ENCODE measurements around the gene CTCF.

CTCF gene

GRCh38 chr16:67606632-67607031 lies 44.3 kb downstream of the CTCF start:
- H3K4me3 ChIP-seq (ENCODE audit: low read length): no peak overlapping the region
- no peaks in the 10 kb centered on the region for H3K27me3 ChIP-seq (ENCODE audit: insufficient read depth, low read length)
- peaks cover 4% of the 10 kb centered on the region for H3K9me3 ChIP-seq (ENCODE audit: low read length)
- no peak overlapping the region for H2AFZ ChIP-seq (ENCODE audit: low read depth, low read length)
- peaks cover 22% of the 10 kb centered on the region for H3K36me3 ChIP-seq (ENCODE audit: insufficient read depth, low read length)
- H3K4me1 ChIP-seq (ENCODE audit: insufficient read depth, low read length): no peaks in the 10 kb centered on the region

DNA sequence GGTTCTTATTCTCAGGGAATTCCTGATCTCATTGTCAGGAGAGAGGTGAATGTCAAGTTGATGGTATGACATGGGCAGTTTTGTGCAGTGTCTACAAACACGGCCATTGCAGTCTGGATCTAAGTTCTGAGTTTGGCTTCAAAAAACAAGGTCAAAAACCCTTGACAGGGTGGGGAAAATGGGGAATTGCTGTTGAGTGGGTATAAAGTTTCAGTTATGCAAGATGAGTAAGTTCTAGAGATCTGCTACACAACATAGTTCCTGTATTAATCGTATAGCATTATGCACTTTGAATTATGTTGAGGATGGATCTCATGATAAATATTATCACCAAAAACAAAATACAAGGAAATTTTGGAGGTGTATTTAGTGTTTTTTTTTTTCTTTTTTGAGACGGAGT lies 46.0 kb downstream of the CTCF start:
- Histone ChIP-seq H3K4me3 (ENCODE audit: low read length) (no peak overlapping the region), H3K27me3 (ENCODE audit: insufficient read depth, low read length) (no peaks in the 10 kb centered on the region), H3K9me3 (ENCODE audit: low read length) (peaks cover 4% of the 10 kb centered on the region), H2AFZ (ENCODE audit: low read depth, low read length) (no peak overlapping the region), H3K36me3 (ENCODE audit: insufficient read depth, low read length) (peaks cover 38% of the 10 kb centered on the region), H3K4me1 (ENCODE audit: insufficient read depth, low read length) (no peaks in the 10 kb centered on the region)

DNA sequence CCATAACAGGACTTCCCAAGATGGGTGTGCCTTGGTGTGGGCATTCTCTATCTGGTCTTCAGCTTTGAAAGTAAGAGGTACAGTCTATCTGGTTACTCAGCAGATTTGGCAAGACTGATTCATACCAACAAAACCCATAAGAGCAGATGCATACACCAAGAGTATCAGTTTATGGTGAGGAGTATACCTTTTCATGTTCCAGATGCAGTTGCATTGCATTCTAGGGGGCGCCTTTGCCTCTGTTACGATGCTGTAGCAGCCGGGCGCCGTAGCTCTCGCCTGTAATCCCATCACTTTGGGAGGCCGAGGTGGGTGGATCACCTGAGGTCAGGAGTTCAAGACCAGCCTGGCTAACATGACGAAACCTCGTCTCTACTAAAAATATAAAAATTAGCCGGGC lies 51.5 kb downstream of the CTCF start:
- no peak overlapping the region for H2AFZ ChIP-seq (ENCODE audit: low read depth, low read length)
- peaks cover 3% of the 10 kb centered on the region for H3K9me3 ChIP-seq (ENCODE audit: low read length)
- no peak overlapping the region for H3K4me3 ChIP-seq (ENCODE audit: low read length)
- H3K36me3 ChIP-seq (ENCODE audit: insufficient read depth, low read length): peaks cover 77% of the 10 kb centered on the region
- no peaks in the 10 kb centered on the region for H3K27me3 ChIP-seq (ENCODE audit: insufficient read depth, low read length)
- no peaks in the 10 kb centered on the region for H3K4me1 ChIP-seq (ENCODE audit: insufficient read depth, low read length)

DNA sequence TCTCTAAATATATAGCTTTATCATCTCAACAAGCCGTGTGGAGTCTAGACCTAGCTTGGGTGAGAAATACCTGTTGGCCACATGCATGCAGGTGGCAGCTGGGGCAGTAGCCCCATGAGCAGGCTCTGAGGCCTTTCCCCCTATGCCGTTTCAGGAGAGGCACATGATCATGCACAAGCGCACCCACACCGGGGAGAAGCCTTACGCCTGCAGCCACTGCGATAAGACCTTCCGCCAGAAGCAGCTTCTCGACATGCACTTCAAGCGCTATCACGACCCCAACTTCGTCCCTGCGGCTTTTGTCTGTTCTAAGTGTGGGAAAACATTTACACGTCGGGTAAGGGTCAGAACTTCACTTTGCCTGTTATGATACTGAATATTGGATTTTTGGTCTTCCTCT lies 65.9 kb downstream of the CTCF start:
- Histone ChIP-seq H3K9me3 (ENCODE audit: low read length) (no peaks in the 10 kb centered on the region), H3K27me3 (ENCODE audit: insufficient read depth, low read length) (no peaks in the 10 kb centered on the region), H3K36me3 (ENCODE audit: insufficient read depth, low read length) (peaks cover 76% of the 10 kb centered on the region), H2AFZ (ENCODE audit: low read depth, low read length) (no peak overlapping the region), H3K4me1 (ENCODE audit: insufficient read depth, low read length) (no peaks in the 10 kb centered on the region), H3K4me3 (ENCODE audit: low read length) (no peak overlapping the region)

DNA sequence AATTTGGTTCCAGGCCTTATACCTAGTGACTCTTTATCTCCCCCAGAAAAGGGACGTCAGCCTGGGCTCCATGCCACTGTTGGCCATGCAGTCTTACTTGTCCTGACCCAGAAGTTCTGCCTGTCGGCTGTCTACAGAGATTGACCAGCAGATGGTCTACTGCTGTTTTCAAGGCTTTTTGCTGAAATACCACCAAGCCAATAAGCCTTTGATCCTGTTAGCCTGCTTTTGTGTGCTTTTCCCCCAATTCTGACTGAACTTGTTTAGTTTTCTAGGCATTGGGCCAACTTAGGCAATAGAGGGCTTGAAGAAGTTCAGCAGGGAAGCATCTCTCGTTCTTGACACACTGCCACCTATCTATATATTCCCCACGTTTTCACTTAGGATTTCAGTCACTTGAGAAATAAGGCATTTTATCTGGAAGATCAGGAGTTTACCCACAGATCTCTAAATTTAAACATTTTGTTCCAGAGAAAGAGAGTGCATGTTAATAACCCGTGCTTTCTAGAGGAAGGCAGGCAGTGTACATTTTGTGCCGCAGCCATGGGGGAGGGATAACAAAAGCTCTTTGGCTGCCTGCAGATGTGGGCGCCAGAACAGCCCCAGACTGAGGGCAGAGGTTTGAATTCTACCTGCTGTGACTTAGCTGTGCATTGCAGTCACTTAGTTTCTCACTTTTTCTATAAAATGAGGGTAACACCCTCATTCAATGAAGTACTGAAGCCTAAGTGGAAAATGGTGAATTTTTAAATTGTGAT lies 70.3 kb downstream of the CTCF start:
- no peak overlapping the region for H2AFZ ChIP-seq (ENCODE audit: low read depth, low read length)
- H3K4me1 ChIP-seq (ENCODE audit: insufficient read depth, low read length): no peaks in the 10 kb centered on the region
- no peak overlapping the region for H3K4me3 ChIP-seq (ENCODE audit: low read length)
- no peaks in the 10 kb centered on the region for H3K27me3 ChIP-seq (ENCODE audit: insufficient read depth, low read length)
- no peaks in the 10 kb centered on the region for H3K9me3 ChIP-seq (ENCODE audit: low read length)
- H3K36me3 ChIP-seq (ENCODE audit: insufficient read depth, low read length): peaks cover 75% of the 10 kb centered on the region

- H3K4me1 ChIP-seq (ENCODE audit: insufficient read depth, low read length): no peaks in the 10 kb centered on the region
- H3K36me3 ChIP-seq (ENCODE audit: insufficient read depth, low read length): peaks cover 65% of the 10 kb centered on the region
- no peak overlapping the region for H3K4me3 ChIP-seq (ENCODE audit: low read length)
- no peaks in the 10 kb centered on the region for H3K9me3 ChIP-seq (ENCODE audit: low read length)
- no peak overlapping the region for H2AFZ ChIP-seq (ENCODE audit: low read depth, low read length)
- no peaks in the 10 kb centered on the region for H3K27me3 ChIP-seq (ENCODE audit: insufficient read depth, low read length)
These were observed 74.4 kb downstream of the CTCF start for GRCh38 chr16:67636713-67637112.

DNA sequence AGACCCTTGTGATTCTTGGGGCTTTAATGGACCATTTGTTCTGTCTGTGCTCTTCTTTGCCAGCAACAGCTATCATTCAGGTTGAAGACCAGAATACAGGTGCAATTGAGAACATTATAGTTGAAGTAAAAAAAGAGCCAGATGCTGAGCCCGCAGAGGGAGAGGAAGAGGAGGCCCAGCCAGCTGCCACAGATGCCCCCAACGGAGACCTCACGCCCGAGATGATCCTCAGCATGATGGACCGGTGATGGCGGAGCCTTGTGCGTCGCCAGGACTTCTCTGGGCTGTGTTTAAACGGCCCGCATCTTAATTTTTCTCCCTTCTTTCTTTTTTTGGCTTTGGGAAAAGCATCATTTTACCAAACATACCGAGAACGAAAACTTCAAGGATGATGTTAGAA lies 75.3 kb downstream of the CTCF start:
- H3K27me3 ChIP-seq (ENCODE audit: insufficient read depth, low read length): no peaks in the 10 kb centered on the region
- no peak overlapping the region for H2AFZ ChIP-seq (ENCODE audit: low read depth, low read length)
- no peaks in the 10 kb centered on the region for H3K4me1 ChIP-seq (ENCODE audit: insufficient read depth, low read length)
- no peaks in the 10 kb centered on the region for H3K9me3 ChIP-seq (ENCODE audit: low read length)
- H3K36me3 ChIP-seq (ENCODE audit: insufficient read depth, low read length): peaks cover 55% of the 10 kb centered on the region
- H3K4me3 ChIP-seq (ENCODE audit: low read length): no peak overlapping the region

- Histone ChIP-seq H3K4me3 (ENCODE audit: low read length) (no peak overlapping the region), H3K9me3 (ENCODE audit: low read length) (no peaks in the 10 kb centered on the region), H3K27me3 (ENCODE audit: insufficient read depth, low read length) (peaks cover 22% of the 10 kb centered on the region), H3K4me1 (ENCODE audit: insufficient read depth, low read length) (no peaks in the 10 kb centered on the region), H3K36me3 (ENCODE audit: insufficient read depth, low read length) (peaks cover 25% of the 10 kb centered on the region), H2AFZ (ENCODE audit: low read depth, low read length) (no peak overlapping the region)
These were observed 79.7 kb downstream of the CTCF start for GRCh38 chr16:67641779-67642708.

GRCh38 chr16:67644038-67644437 lies 81.7 kb downstream of the CTCF start:
- no peak overlapping the region for H3K4me3 ChIP-seq (ENCODE audit: low read length)
- H3K4me1 ChIP-seq (ENCODE audit: insufficient read depth, low read length): no peaks in the 10 kb centered on the region
- peaks cover 5% of the 10 kb centered on the region for H3K36me3 ChIP-seq (ENCODE audit: insufficient read depth, low read length)
- peaks cover 24% of the 10 kb centered on the region for H3K27me3 ChIP-seq (ENCODE audit: insufficient read depth, low read length)
- no peak overlapping the region for H2AFZ ChIP-seq (ENCODE audit: low read depth, low read length)
- no peaks in the 10 kb centered on the region for H3K9me3 ChIP-seq (ENCODE audit: low read length)

- Histone ChIP-seq H3K27me3 (ENCODE audit: insufficient read depth, low read length) (peaks cover 31% of the 10 kb centered on the region), H3K4me3 (ENCODE audit: low read length) (no peak overlapping the region), H3K36me3 (ENCODE audit: insufficient read depth, low read length) (no peaks in the 10 kb centered on the region), H2AFZ (ENCODE audit: low read depth, low read length) (no peak overlapping the region), H3K4me1 (ENCODE audit: insufficient read depth, low read length) (no peaks in the 10 kb centered on the region), H3K9me3 (ENCODE audit: low read length) (no peaks in the 10 kb centered on the region)
These were observed 83.2 kb downstream of the CTCF start for GRCh38 chr16:67645397-67646121.

GRCh38 chr16:67647111-67647651 lies 84.9 kb downstream of the CTCF start:
- H3K4me1 ChIP-seq (ENCODE audit: insufficient read depth, low read length): no peaks in the 10 kb centered on the region
- H3K9me3 ChIP-seq (ENCODE audit: low read length): no peaks in the 10 kb centered on the region
- H3K36me3 ChIP-seq (ENCODE audit: insufficient read depth, low read length): no peaks in the 10 kb centered on the region
- H3K27me3 ChIP-seq (ENCODE audit: insufficient read depth, low read length): peaks cover 38% of the 10 kb centered on the region
- no peak overlapping the region for H2AFZ ChIP-seq (ENCODE audit: low read depth, low read length)
- H3K4me3 ChIP-seq (ENCODE audit: low read length): no peak overlapping the region

DNA sequence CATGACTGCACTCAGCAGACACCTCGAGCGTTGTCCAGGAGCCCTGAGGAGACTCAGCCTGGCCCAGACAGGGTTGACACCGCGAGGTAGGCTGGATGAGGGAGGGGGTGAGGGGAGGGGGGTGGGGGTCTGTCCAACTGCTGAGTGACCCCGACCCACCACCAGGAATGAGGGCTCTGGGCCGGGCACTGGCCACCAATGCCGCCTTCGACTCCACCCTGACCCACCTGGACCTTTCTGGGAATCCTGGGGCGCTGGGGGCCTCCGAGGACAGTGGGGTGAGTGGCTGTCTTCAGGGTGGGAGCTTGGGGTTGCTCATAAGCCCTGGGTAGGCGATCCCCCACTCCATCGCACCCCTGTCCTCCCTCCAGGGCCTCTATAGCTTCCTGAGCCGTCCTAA lies 85.4 kb downstream of the CTCF start:
- H3K4me3 ChIP-seq (ENCODE audit: low read length): no peak overlapping the region
- peaks cover 38% of the 10 kb centered on the region for H3K27me3 ChIP-seq (ENCODE audit: insufficient read depth, low read length)
- no peaks in the 10 kb centered on the region for H3K9me3 ChIP-seq (ENCODE audit: low read length)
- H2AFZ ChIP-seq (ENCODE audit: low read depth, low read length): no peak overlapping the region
- no peaks in the 10 kb centered on the region for H3K4me1 ChIP-seq (ENCODE audit: insufficient read depth, low read length)
- H3K36me3 ChIP-seq (ENCODE audit: insufficient read depth, low read length): no peaks in the 10 kb centered on the region
